Heart left ventricle (tissue), 13 donors: ENCODE data around the gene THSD7B.

ENCODE experiments used
- CTCF ChIP-seq, 12 donors: fragments of 200-600 bp; sonication (generic) in 4 of 12; IDR thresholded peaks; one replicate each; pipeline versions ENCODE4 v1.5.0 to v1.8.0; 2018 to 2022; ENCODE audit warnings: antibody characterized with exemption in 12 of 12, mild to moderate bottlenecking in 5 of 12
- POLR2A ChIP-seq, 2 donors: fragments of 450-650 bp; IDR thresholded peaks; one replicate each; pipeline ENCODE4 v1.6.1; 2017; ENCODE audit warnings: antibody characterized with exemption in 2 of 2, mild to moderate bottlenecking in 2 of 2, moderate library complexity in 2 of 2
- donor health status: ischemic (EF 13 %, LVEDD 7.1; RV severe dilation, severe dysfunction).
- donor health status: DM: no; HTN: yes; CAD: no.
- donor health status: DM: no; HTN: no; CAD: no.
- donor health status: ischemic (EF 25% LVEDD 6.9; RV normal size, moderate dysfunction).
- donor health status: ischemic (EF 25% LVEDD 5.7; RV mildly dilated, moderate dysfunction).
- donor health status: ischemic (EF 35%, LVEDD 5.7; RV mildly dilated, moderate dysfunction).
- donor health status: nonischemic (EF 11% LVEDD 7.7; RV severe dilation, severe dysfunction).
- donor health status: DM: yes; HTN: yes; CAD: no.
- donor health status: PGD.
- donor health status: ischemic (EF 29% LVEDD 5.4; RV normal size, mild dysfunction).
- donor health status: nonischemic (EF 23%, LVEDD 6.1; RV moderate dilation, normal function).

GRCh38 chr2:137115081-137115794, 349.9 kb downstream of the THSD7B start:
- TF ChIP-seq CTCF (IDR thresholded peaks at IDR 0.05) (no peak), POLR2A (IDR thresholded peaks at IDR 0.05) (no peak)
